PFSK-1 (cell line): ENCODE data around the gene AMDHD1.

ENCODE experiments used
- FOXP2 ChIP-seq: optimal IDR thresholded peaks from 2 replicates; pipeline ENCODE3; 2011; ENCODE audit warnings: borderline replicate concordance, control low read depth, inconsistent platforms; ENCODE audit not compliant: insufficient read depth; ENCODE audit errors: extremely low read length, extremely low read depth
- POLR2AphosphoS5 ChIP-seq: IDR thresholded peaks from 2 replicates; pipeline ENCODE4 v1.6.1; 2012; ENCODE audit warnings: low read depth, mild to moderate bottlenecking, control low read depth, low read length, moderate library complexity
- SIN3A ChIP-seq: IDR thresholded peaks from 2 replicates; pipeline ENCODE4 v1.6.1; 2012; ENCODE audit warnings: mild to moderate bottlenecking, low read length, moderate library complexity, borderline replicate concordance; ENCODE audit not compliant: insufficient read depth
- TAF1 ChIP-seq: IDR thresholded peaks from 2 replicates; pipeline ENCODE4 v1.6.1; 2012; ENCODE audit warnings: low read length, control low read depth, borderline replicate concordance; ENCODE audit not compliant: insufficient read depth
- TF ChIP-seq, protein P1 (sequence below), 2 experiments: IDR thresholded peaks; 2 replicates each; pipeline versions ENCODE4 v1.6.1 to v1.8.0; 2011 to 2012; ENCODE audit warnings: low read depth in 2 of 2, low read length in 2 of 2, control low read depth in 1 of 2, inconsistent platforms in 1 of 2, mild to moderate bottlenecking in 1 of 2, moderate library complexity in 1 of 2; ENCODE audit not compliant: insufficient read depth in 1 of 2

The AMDHD1 gene

GRCh38 chr12:95970905-95971304, 27.8 kb downstream of the AMDHD1 start:
- TF ChIP-seq, protein P1, sequence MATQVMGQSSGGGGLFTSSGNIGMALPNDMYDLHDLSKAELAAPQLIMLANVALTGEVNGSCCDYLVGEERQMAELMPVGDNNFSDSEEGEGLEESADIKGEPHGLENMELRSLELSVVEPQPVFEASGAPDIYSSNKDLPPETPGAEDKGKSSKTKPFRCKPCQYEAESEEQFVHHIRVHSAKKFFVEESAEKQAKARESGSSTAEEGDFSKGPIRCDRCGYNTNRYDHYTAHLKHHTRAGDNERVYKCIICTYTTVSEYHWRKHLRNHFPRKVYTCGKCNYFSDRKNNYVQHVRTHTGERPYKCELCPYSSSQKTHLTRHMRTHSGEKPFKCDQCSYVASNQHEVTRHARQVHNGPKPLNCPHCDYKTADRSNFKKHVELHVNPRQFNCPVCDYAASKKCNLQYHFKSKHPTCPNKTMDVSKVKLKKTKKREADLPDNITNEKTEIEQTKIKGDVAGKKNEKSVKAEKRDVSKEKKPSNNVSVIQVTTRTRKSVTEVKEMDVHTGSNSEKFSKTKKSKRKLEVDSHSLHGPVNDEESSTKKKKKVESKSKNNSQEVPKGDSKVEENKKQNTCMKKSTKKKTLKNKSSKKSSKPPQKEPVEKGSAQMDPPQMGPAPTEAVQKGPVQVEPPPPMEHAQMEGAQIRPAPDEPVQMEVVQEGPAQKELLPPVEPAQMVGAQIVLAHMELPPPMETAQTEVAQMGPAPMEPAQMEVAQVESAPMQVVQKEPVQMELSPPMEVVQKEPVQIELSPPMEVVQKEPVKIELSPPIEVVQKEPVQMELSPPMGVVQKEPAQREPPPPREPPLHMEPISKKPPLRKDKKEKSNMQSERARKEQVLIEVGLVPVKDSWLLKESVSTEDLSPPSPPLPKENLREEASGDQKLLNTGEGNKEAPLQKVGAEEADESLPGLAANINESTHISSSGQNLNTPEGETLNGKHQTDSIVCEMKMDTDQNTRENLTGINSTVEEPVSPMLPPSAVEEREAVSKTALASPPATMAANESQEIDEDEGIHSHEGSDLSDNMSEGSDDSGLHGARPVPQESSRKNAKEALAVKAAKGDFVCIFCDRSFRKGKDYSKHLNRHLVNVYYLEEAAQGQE (IDR thresholded peaks at IDR 0.05; ENCODE audit: insufficient read depth in 1 of 2, low read depth in 2 of 2, low read length in 2 of 2) = no peak
- TF ChIP-seq POLR2AphosphoS5 (no peak), FOXP2 (no peak), SIN3A (no peak), TAF1 (no peak)

DNA sequence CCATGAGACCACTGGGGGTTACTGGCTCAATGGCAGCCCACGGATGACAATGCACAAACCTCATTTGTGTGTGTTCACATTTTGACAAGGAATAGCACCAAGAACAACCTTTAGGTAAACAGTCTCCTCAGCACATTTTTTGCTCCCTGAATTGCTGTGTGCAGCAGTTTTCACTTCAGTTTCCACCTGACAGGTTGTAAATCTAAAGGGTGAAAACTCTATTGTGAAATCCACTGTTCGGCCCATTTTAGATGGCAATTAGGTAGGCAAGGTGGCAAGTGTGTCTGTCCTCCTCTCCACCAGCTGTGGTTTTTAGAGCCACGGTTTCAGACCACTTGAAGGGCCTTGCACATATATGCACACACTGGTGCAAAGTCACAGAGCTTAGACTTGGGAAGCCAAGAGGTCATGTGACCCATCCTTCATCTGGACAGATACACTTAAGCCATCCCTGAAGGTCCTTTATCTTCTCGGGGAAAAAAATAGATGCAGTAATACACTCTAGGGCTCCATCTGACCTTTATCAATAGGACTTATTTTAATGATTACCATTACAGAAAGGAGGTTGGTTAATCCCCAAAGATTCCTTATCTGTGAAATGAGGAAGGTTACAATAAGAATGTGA, 29.8 kb downstream of the AMDHD1 start:
- no peak for TF ChIP-seq FOXP2
- no peak for TF ChIP-seq POLR2AphosphoS5
- no peak for TF ChIP-seq TAF1

DNA sequence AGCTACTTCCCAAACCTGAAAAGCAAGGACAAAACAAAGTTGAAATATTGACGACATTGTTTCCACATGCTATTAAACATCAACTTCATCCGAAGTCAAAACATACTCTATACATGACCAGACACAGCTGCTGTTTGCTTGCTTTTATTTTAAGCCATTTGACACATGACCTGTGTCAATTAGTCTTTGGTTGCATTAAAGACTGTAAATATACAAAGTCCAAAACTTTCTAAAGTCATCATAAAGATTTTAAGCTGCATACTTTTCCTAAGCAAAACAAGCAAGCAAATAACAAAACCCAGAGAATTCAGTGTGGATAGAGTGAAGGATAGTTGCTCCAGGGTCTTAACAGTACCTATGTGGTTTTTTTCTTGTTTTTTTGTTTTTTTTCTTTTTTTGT, 31.2 kb downstream of the AMDHD1 start:
- TF ChIP-seq FOXP2 (no peak), SIN3A (no peak), TAF1 (no peak)

DNA sequence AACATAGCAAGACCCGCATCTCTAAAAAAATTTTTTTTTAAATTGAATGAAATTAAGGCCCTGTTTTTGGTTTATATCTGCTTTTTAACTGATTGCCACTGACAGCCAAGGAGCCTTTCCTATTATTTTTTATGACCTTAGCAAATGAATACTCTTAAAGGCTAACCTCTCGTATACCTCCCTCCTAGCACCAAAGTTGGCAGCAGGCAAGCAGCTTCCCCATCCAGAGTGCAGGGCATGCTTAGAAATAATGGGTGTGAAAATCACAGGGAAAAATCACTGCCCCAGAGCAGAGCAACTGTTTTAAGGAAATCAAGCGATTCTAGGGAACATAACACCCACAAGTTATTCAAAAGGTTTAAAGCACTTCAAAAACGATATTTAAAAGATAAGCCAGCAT, 32.4 kb downstream of the AMDHD1 start:
- TF ChIP-seq TAF1 = no peak
- TF ChIP-seq FOXP2 = no peak
- TF ChIP-seq, protein P1 (IDR thresholded peaks at IDR 0.05; ENCODE audit: insufficient read depth in 1 of 2, low read depth in 2 of 2, low read length in 2 of 2) = no peak
- no peak for TF ChIP-seq POLR2AphosphoS5
- TF ChIP-seq SIN3A = no peak

DNA sequence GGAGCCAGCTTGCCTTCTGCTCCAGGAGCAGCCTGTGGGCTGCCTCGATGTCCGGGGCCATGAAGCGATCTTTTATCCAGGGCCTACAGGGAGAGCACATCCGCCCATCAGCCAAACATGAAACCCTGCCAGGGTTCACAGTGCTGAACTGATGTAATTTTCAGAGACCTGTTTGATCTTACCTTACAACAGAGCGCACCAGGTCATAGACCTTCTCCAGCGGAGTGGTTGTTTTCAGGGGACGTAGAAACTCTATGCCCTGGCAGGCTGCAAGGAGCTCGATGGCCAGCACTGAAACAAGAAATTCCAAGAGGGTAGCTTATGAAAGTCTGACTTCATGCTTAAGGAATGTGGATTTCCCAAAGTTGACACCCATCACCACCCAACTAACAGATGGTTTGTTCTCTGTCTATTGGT, 33.3 kb downstream of the AMDHD1 start:
- TF ChIP-seq POLR2AphosphoS5 = no peak
- TF ChIP-seq, protein P1 (IDR thresholded peaks at IDR 0.05; ENCODE audit: insufficient read depth in 1 of 2, low read depth in 2 of 2, low read length in 2 of 2) = no peak
- no peak for TF ChIP-seq TAF1
- no peak for TF ChIP-seq FOXP2
- no peak for TF ChIP-seq SIN3A

DNA sequence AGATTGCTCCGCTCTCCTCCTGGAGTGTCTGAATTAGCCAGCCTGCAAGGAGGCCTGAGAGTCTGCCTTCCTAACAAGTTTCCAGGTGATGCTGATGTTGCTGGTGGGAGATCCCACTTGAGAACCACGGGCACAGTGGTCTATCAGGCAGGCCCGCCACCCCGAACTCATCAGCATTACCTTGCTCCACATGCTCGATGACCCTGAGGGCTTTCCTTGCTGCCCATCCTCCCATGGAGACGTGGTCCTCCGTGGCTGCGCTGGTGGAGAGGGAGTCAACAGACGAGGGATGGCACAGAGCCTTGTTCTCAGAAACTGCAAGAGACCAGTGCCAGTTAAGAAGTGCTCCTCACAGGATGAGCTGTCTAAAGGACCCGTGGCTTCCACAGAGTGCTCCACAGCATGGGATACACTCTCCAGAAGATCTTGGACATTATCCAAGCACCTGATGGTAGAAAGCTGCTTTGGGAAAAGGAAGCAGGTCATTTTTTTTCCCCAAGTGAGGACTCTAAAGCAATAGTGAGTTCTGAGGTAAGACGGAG, 34.7 kb downstream of the AMDHD1 start:
- TF ChIP-seq POLR2AphosphoS5 = no peak
- no peak for TF ChIP-seq TAF1
- TF ChIP-seq SIN3A = no peak
- no peak for TF ChIP-seq FOXP2
- TF ChIP-seq, protein P1 (IDR thresholded peaks at IDR 0.05; ENCODE audit: insufficient read depth in 1 of 2, low read depth in 2 of 2, low read length in 2 of 2) = no peak
